T-cell (primary cell): ENCODE data around the gene PIK3C2G. TPM values are rescaled to one million over a fixed set of nuclear protein-coding genes. Genes with fewer than 3 reads are reported as not detected.
"Not testable (repeated sequence)": the region's sequence is repeated elsewhere in the genome, so short reads cannot be mapped to it uniquely, and the experiment has no call there.

ENCODE experiments used
- ATAC-seq, 4 experiments: fragments of 200-7000 bp in 3 of 4; fragments of 150-1000 bp in 1 of 4; cut with Tn5 transposase; replicated peaks in 1 of 4; 1 replicate in 3 of 4; 2 replicates in 1 of 4; pipeline ENCODE4 v1.10.0; 2021; ENCODE audit warnings: moderate library complexity in 3 of 4, mild to moderate bottlenecking in 2 of 4, moderate number of reproducible peaks in 1 of 4
- CTCF ChIA-PET, 2 donors: fragments of 300-600 bp; sonication (Branson Sonifier 250); formaldehyde crosslinking; loops; one replicate each; lab custom pipeline; 2022; ENCODE audit warnings: antibody characterized with exemption in 2 of 2; lab: Charles Lee
- POLR2A ChIA-PET, 2 donors: fragments of 300-600 bp; sonication (Branson Sonifier 250); formaldehyde crosslinking; loops; one replicate each; lab custom pipeline; 2022; ENCODE audit warnings: antibody characterized with exemption in 2 of 2; lab: Charles Lee
- DNase-seq, 35 experiments: peaks; one replicate each; pipeline versions ENCODE4 v3.0.0 to v3.0.0-alpha.2; 2013 to 2023
- H3K27ac ChIP-seq: one replicate; pipeline ENCODE4 v1.5.1; 2013; ENCODE audit warnings: low read length
- H3K27me3 ChIP-seq, 2 experiments: replicated peaks in 1 of 2; 1 replicate in 1 of 2; 2 replicates in 1 of 2; pipeline versions ENCODE4 v1.6.1 to v1.7.0; 2013; ENCODE audit warnings: low read length in 1 of 2, mixed read lengths in 1 of 2; ENCODE audit not compliant: control insufficient read depth in 2 of 2, insufficient read depth in 2 of 2; ENCODE audit errors: extremely low read depth in 1 of 2
- H3K36me3 ChIP-seq, 2 donors: 1 replicate in 1 of 2; 2 replicates in 1 of 2; pipeline versions ENCODE4 v1.6.1 to v1.7.0; 2013; ENCODE audit warnings: low read length in 1 of 2; ENCODE audit not compliant: control insufficient read depth in 2 of 2, insufficient read depth in 1 of 2; ENCODE audit errors: extremely low read depth in 1 of 2
- H3K4me1 ChIP-seq, 2 experiments: 1 replicate in 1 of 2; 2 replicates in 1 of 2; pipeline versions ENCODE4 v1.6.1 to v1.7.0; 2013; ENCODE audit warnings: low read length in 2 of 2, mixed read lengths in 1 of 2; ENCODE audit not compliant: insufficient read depth in 2 of 2, control insufficient read depth in 1 of 2; ENCODE audit errors: extremely low read depth in 1 of 2
- H3K4me3 ChIP-seq, 2 donors: 1 replicate in 1 of 2; 2 replicates in 1 of 2; pipeline versions ENCODE4 v1.5.1 to v1.7.0; 2013; ENCODE audit warnings: mild to moderate bottlenecking in 2 of 2, low read length in 1 of 2, moderate library complexity in 1 of 2; ENCODE audit not compliant: control insufficient read depth in 1 of 2; ENCODE audit errors: extremely low read depth in 1 of 2
- H3K9me3 ChIP-seq: 2 replicates; pipeline ENCODE4 v1.7.0; 2013
- H3K27ac Mint-ChIP-seq, 2 donors: one replicate each; pipeline ENCODE4 v1.8.0; 2020 to 2021; ENCODE audit warnings: mild to moderate bottlenecking in 2 of 2, mixed read lengths in 2 of 2
- H3K27me3 Mint-ChIP-seq, 2 donors: one replicate each; pipeline ENCODE4 v1.8.0; 2021 to 2022; ENCODE audit warnings: mixed read lengths in 2 of 2
- H3K36me3 Mint-ChIP-seq: one replicate; pipeline ENCODE4 v1.8.0; 2021; ENCODE audit warnings: mixed read lengths
- H3K4me1 Mint-ChIP-seq, 3 donors: one replicate each; pipeline ENCODE4 v1.8.0; 2020 to 2022; ENCODE audit warnings: mixed read lengths in 3 of 3, mild to moderate bottlenecking in 1 of 3
- H3K4me3 Mint-ChIP-seq, 3 donors: one replicate each; pipeline ENCODE4 v1.8.0; 2020 to 2022; ENCODE audit warnings: mild to moderate bottlenecking in 3 of 3, mixed read lengths in 3 of 3, moderate library complexity in 3 of 3
- H3K9me3 Mint-ChIP-seq, 3 donors: one replicate each; pipeline ENCODE4 v1.8.0; 2020 to 2022; ENCODE audit warnings: mixed read lengths in 3 of 3
- WGBS: methylation state at CpG from one replicate; pipeline ENCODE4 v1.1.5; 2013; ENCODE audit warnings: missing lambda C conversion rate; ENCODE audit not compliant: insufficient coverage; 5-methylcytosine and 5-hydroxymethylcytosine counted together
- total RNA-seq, 35 experiments: library from RNA in 6 of 35; stranded (reverse) in 6 of 35; fragments of 120-200 nt in 1 of 35; gene quantifications; one replicate each; pipeline versions ENCODE4 v1.2.1 to v1.2.4 and lab custom pipeline; 2013 to 2026

PIK3C2G gene
- total RNA-seq, 5 donors from 2014 or later (not counting 1 experiment from before 2014, with no cell fraction given), result not detected

GRCh38 chr12:18522806-18523205 is 261.5 kb downstream of the PIK3C2G start:
- no peaks in the 10 kb centered on the region for H3K9me3 ChIP-seq
- Mint-ChIP-seq H3K27ac (no peak overlapping the region), H3K9me3 (peaks cover 11 to 38% (median 18%) of the 10 kb centered on the region in 3 donors), H3K4me1 (no peaks in the 10 kb centered on the region), H3K4me3 (no peak overlapping the region), H3K27me3 (no peaks in the 10 kb centered on the region), H3K36me3 (no peaks in the 10 kb centered on the region)
- H3K36me3 ChIP-seq, result no peaks in the 10 kb centered on the region
- no CpG with 5 or more reads among the region's 1 CpG for WGBS
- no peak for ATAC-seq
- ChIA-PET POLR2A (no interaction called here), CTCF (no interaction called here)
- no peaks in the 10 kb centered on the region for H3K27me3 ChIP-seq
- no peak for DNase-seq
- H3K27ac ChIP-seq, result no peak overlapping the region
- no peak overlapping the region for H3K4me3 ChIP-seq
- H3K4me1 ChIP-seq, result no peaks in the 10 kb centered on the region

- CTCF ChIA-PET, H3K4me1 Mint-ChIP-seq, H3K9me3 Mint-ChIP-seq, H3K27ac ChIP-seq, H3K36me3 ChIP-seq, H3K9me3 ChIP-seq, ATAC-seq, H3K4me3 Mint-ChIP-seq, H3K27me3 ChIP-seq, DNase-seq, H3K27ac Mint-ChIP-seq, H3K4me3 ChIP-seq, H3K4me1 ChIP-seq, H3K36me3 Mint-ChIP-seq, H3K27me3 Mint-ChIP-seq: not testable (repeated sequence)
- POLR2A ChIA-PET, result interaction anchor here in 1 of 2 donors (0.6 kb wide), 1 partner anchor 74 kb away, joined by 3 read pairs; no protein-coding TSS in a partner anchor
- no CpG with 5 or more reads among the region's 3 CpGs for WGBS
These were observed 281.2 kb downstream of the PIK3C2G start for GRCh38 chr12:18542497-18542896.

- Histone ChIP-seq H3K27me3 (no peaks in the 10 kb centered on the region), H3K27ac (no peak overlapping the region), H3K36me3 (no peaks in the 10 kb centered on the region), H3K4me3 (no peak overlapping the region), H3K9me3 (no peaks in the 10 kb centered on the region), H3K4me1 (no peaks in the 10 kb centered on the region)
- ChIA-PET POLR2A (interaction anchor here in 1 of 2 donors (0.6 kb wide), 1 partner anchor 34 kb away, joined by 5 read pairs; no protein-coding TSS in a partner anchor), CTCF (no interaction called here)
- Mint-ChIP-seq H3K36me3 (no peaks in the 10 kb centered on the region), H3K4me1 (no peaks in the 10 kb centered on the region), H3K27me3 (no peaks in the 10 kb centered on the region), H3K27ac (no peak overlapping the region), H3K9me3 (peaks cover 6 to 12% (median 8%) of the 10 kb centered on the region in 3 donors), H3K4me3 (no peak overlapping the region)
- DNase-seq (no peak), ATAC-seq (no peak)
- WGBS, result 100% methylated on average over 1 of the region's 1 CpG
These were observed 285.1 kb downstream of the PIK3C2G start for GRCh38 chr12:18546399-18546798.

- H3K9me3 Mint-ChIP-seq, result peaks cover 0 to 12% (median 3%) of the 10 kb centered on the region in 3 donors
- no peaks in the 10 kb centered on the region for H3K36me3 ChIP-seq
- WGBS, result 87% methylated on average over 2 of the region's 2 CpGs
- DNase-seq (no peak), ATAC-seq (no peak)
- H3K4me3 Mint-ChIP-seq, result no peak overlapping the region
- no peak overlapping the region for H3K27ac ChIP-seq
- no peaks in the 10 kb centered on the region for H3K27me3 ChIP-seq
- H3K27ac Mint-ChIP-seq, result no peak overlapping the region
- H3K4me1 Mint-ChIP-seq, result no peaks in the 10 kb centered on the region
- no peaks in the 10 kb centered on the region for H3K36me3 Mint-ChIP-seq
- H3K4me1 ChIP-seq, result no peaks in the 10 kb centered on the region
- H3K9me3 ChIP-seq, result no peaks in the 10 kb centered on the region
- ChIA-PET CTCF (no interaction called here), POLR2A (no interaction called here)
- no peaks in the 10 kb centered on the region for H3K27me3 Mint-ChIP-seq
- H3K4me3 ChIP-seq, result no peak overlapping the region
These were observed 288.3 kb downstream of the PIK3C2G start for GRCh38 chr12:18549598-18549997.

GRCh38 chr12:18551106-18551505 is 289.8 kb downstream of the PIK3C2G start:
- Histone ChIP-seq H3K9me3 (no peaks in the 10 kb centered on the region), H3K4me3 (no peak overlapping the region), H3K27ac (no peak overlapping the region), H3K36me3 (no peaks in the 10 kb centered on the region), H3K27me3 (no peaks in the 10 kb centered on the region), H3K4me1 (no peaks in the 10 kb centered on the region)
- Mint-ChIP-seq H3K27ac (no peak overlapping the region), H3K36me3 (no peaks in the 10 kb centered on the region), H3K4me1 (no peaks in the 10 kb centered on the region), H3K4me3 (no peak overlapping the region), H3K9me3 (peaks cover 0 to 12% (median 2%) of the 10 kb centered on the region in 3 donors), H3K27me3 (no peaks in the 10 kb centered on the region)
- CTCF ChIA-PET, result no interaction called here
- ATAC-seq (no peak), DNase-seq (no peak)
- WGBS, result no CpG with 5 or more reads among the region's 1 CpG
- POLR2A ChIA-PET, result no interaction called here

- ATAC-seq (no peak), DNase-seq (no peak)
- Mint-ChIP-seq H3K36me3 (no peaks in the 10 kb centered on the region), H3K27ac (no peak overlapping the region), H3K4me1 (no peaks in the 10 kb centered on the region), H3K9me3 (peaks cover 0 to 9% (median 0%) of the 10 kb centered on the region in 3 donors), H3K27me3 (no peaks in the 10 kb centered on the region), H3K4me3 (no peak overlapping the region)
- CTCF ChIA-PET, result no interaction called here
- no peaks in the 10 kb centered on the region for H3K9me3 ChIP-seq
- POLR2A ChIA-PET, result no interaction called here
- H3K4me3 ChIP-seq, result no peak overlapping the region
- H3K27ac ChIP-seq, result no peak overlapping the region
- H3K4me1 ChIP-seq, result no peaks in the 10 kb centered on the region
- H3K27me3 ChIP-seq, result no peaks in the 10 kb centered on the region
- 60% methylated on average over 1 of the region's 3 CpGs for WGBS
- H3K36me3 ChIP-seq, result no peaks in the 10 kb centered on the region
These were observed 290.4 kb downstream of the PIK3C2G start for GRCh38 chr12:18551701-18552100.

- no peak for DNase-seq
- CTCF ChIA-PET, result no interaction called here
- Histone ChIP-seq H3K4me1 (no peaks in the 10 kb centered on the region), H3K9me3 (no peaks in the 10 kb centered on the region), H3K36me3 (no peaks in the 10 kb centered on the region), H3K27me3 (no peaks in the 10 kb centered on the region), H3K27ac (no peak overlapping the region), H3K4me3 (no peak overlapping the region)
- H3K4me1 Mint-ChIP-seq, result no peaks in the 10 kb centered on the region
- 79% methylated on average over 3 of the region's 5 CpGs for WGBS
- no peak overlapping the region for H3K4me3 Mint-ChIP-seq
- H3K27me3 Mint-ChIP-seq, result no peaks in the 10 kb centered on the region
- H3K27ac Mint-ChIP-seq, result no peak overlapping the region
- POLR2A ChIA-PET, result no interaction called here
- peaks cover 0 to 9% (median 2%) of the 10 kb centered on the region in 3 donors for H3K9me3 Mint-ChIP-seq
- no peak for ATAC-seq
- H3K36me3 Mint-ChIP-seq, result no peaks in the 10 kb centered on the region
These were observed 291.5 kb downstream of the PIK3C2G start for GRCh38 chr12:18552829-18553228.
